K562 (cell line): ENCODE results near the gene VPS45. TPM values are rescaled to one million over a fixed set of nuclear protein-coding genes. Genes with fewer than 3 reads are reported as not detected.

Experiments used
- EGR1 ChIP-seq: fragments of 450-650 bp; conservative IDR thresholded peaks from 2 replicates; pipeline ENCODE4 v1.6.1; 2017; ENCODE audit warnings: mild to moderate bottlenecking
- ELF1 ChIP-seq: fragments of 200-800 bp; sonication (Bioruptor generic); IDR thresholded peaks from 2 replicates; pipeline ENCODE4 v1.6.1; 2016; ENCODE audit warnings: missing genetic modification characterization, missing compliant biosample characterization
- ELF2 ChIP-seq: fragments of 250-450 bp; sonication (Bioruptor Pico); IDR thresholded peaks from 2 replicates; pipeline ENCODE4 v1.5.0; 2021; ENCODE audit warnings: mild to moderate bottlenecking
- KDM2B ChIP-seq: fragments of 250-450 bp; sonication (Bioruptor Pico); IDR thresholded peaks from 2 replicates; pipeline ENCODE4 v1.8.0; 2021; ENCODE audit warnings: mild to moderate bottlenecking, moderate library complexity
- MEF2D ChIP-seq: conservative IDR thresholded peaks from 2 replicates; pipeline ENCODE4 v1.6.1; 2016; ENCODE audit warnings: low read depth, missing genetic modification characterization, missing compliant biosample characterization
- PCBP1 ChIP-seq: fragments of 200-400 bp; formaldehyde crosslinking; IDR thresholded peaks from 2 replicates; pipeline ENCODE4 v1.6.1; 2018; ENCODE audit warnings: mild to moderate bottlenecking, low read depth, low read length; ENCODE audit not compliant: poor library complexity, severe bottlenecking
- PHF8 ChIP-seq: fragments of 200-600 bp; sonication (generic); IDR thresholded peaks from 2 replicates; pipeline ENCODE4 v1.6.1; 2012; ENCODE audit warnings: mixed run types, mild to moderate bottlenecking, inconsistent platforms, low read length, moderate library complexity, borderline replicate concordance
- RBBP5 ChIP-seq: fragments of 200-600 bp; sonication (generic); IDR thresholded peaks from 2 replicates; pipeline ENCODE4 v1.6.1; 2012; ENCODE audit warnings: borderline replicate concordance, mild to moderate bottlenecking, low read length, control low read depth, inconsistent platforms; ENCODE audit not compliant: insufficient read depth, poor library complexity, severe bottlenecking
- TAF7 ChIP-seq: fragments of 450-650 bp; IDR thresholded peaks from 2 replicates; pipeline ENCODE4 v1.6.1; 2016; ENCODE audit warnings: missing genetic modification characterization, missing compliant biosample characterization
- TBP ChIP-seq: optimal IDR thresholded peaks from 2 replicates; pipeline ENCODE3; 2011; ENCODE audit warnings: low read depth, low read length, improper control_type of control experiment
- TEAD2 ChIP-seq: fragments of 450-650 bp; IDR thresholded peaks from 2 replicates; pipeline ENCODE4 v1.6.1; 2016; ENCODE audit warnings: missing genetic modification characterization, control low read depth, missing compliant biosample characterization
- UBTF ChIP-seq, 2 experiments: IDR thresholded peaks; 2 replicates each; pipeline ENCODE4 v1.6.1; 2012; ENCODE audit warnings: improper control_type of control experiment in 2 of 2, low read depth in 2 of 2, low read length in 2 of 2, borderline replicate concordance in 1 of 2
- ZFX ChIP-seq: sonication (generic); formaldehyde crosslinking; IDR thresholded peaks from 2 replicates; pipeline ENCODE4 v1.8.0; 2022; ENCODE audit warnings: mild to moderate bottlenecking, missing genetic modification reagents, moderate library complexity
- ZNF274 ChIP-seq: IDR thresholded peaks from 2 replicates; pipeline ENCODE4 v1.6.1; 2011; ENCODE audit warnings: low read depth, mild to moderate bottlenecking, low read length, moderate library complexity, borderline replicate concordance
- polyA plus RNA-seq, 8 experiments: library from polyadenylated mRNA; depleted of rRNA in 4 of 8; stranded (reverse) in 5 of 8; unstranded in 3 of 8; fragments of >200 nt; fragmentation: Nextera tagmentation in 2 of 8; fragmentation: Illumina TruSeq in 1 of 8; extraction: Ambion mirVana in 2 of 8; extraction: Trizol in 1 of 8; gene quantifications; 2 replicates each; pipeline versions ENCODE4 v1.2.1 to v1.2.3, GENCODE V29; 2011 to 2014; ENCODE audit warnings: inconsistent platforms in 1 of 8, missing spikeins in 1 of 8
- total RNA-seq, 7 experiments: library from RNA; depleted of rRNA in 6 of 7; stranded (reverse); fragments of >200 nt in 6 of 7; fragmentation: Illumina TruSeq in 2 of 7; extraction: Trizol in 2 of 7; gene quantifications; 2 replicates each; pipeline versions ENCODE4 v1.2.1 to v1.2.3, GENCODE V29; 2011 to 2021; ENCODE audit warnings: low replicate concordance in 1 of 7

VPS45 gene
- total and polyA plus RNA-seq, 9 of the 15 experiments (the other 6 are each of a cell fraction or from before 2014, with no cell fraction given) = 17.9 to 48.2 (median 34.4) TPM

GRCh38 chr1:150150133-150151021 is 82.8 kb downstream of the VPS45 start (continued):
- no peak for TF ChIP-seq ELF2 (CRISPR knock-in tag)
- peak; percentile 58 for TF ChIP-seq ZFX (CRISPR knock-in tag)
- TF ChIP-seq PCBP1 = peak; percentile 86
- 0 out of 2 replicates have a peak, but pooled peaks have one; percentile 16 for TF ChIP-seq KDM2B
- no peak for TF ChIP-seq TEAD2
- no peak for TF ChIP-seq ELF1 (tag)
- TF ChIP-seq TBP = no peak
- peak; percentile 57 for TF ChIP-seq RBBP5
- TF ChIP-seq UBTF (IDR thresholded peaks at IDR 0.05; ENCODE audit: borderline replicate concordance in 1 of 2, low read depth in 2 of 2, low read length in 2 of 2) = peak in 1 of 2 experiments; percentile 37; a peak in 1 of 4 replicates
- TF ChIP-seq PHF8 = peak; percentile 44; the same call in 1 of the 2 replicates
- TF ChIP-seq ZNF274 = no peak
- TF ChIP-seq MEF2D (tag) = no peak
- peak; percentile 41; the same call in 1 of the 2 replicates for TF ChIP-seq EGR1
- no peak for TF ChIP-seq TAF7 (tag)
